HUDEP-2 (cell line): ENCODE results near the gene ZRSR2.

Experiments
- DNase-seq, 76 experiments: peaks; one replicate each; lab custom pipeline; 2025; ENCODE audit not compliant: unreplicated experiment in 76 of 76; lab: John Stamatoyannopoulos, UW

ZRSR2 gene

DNA sequence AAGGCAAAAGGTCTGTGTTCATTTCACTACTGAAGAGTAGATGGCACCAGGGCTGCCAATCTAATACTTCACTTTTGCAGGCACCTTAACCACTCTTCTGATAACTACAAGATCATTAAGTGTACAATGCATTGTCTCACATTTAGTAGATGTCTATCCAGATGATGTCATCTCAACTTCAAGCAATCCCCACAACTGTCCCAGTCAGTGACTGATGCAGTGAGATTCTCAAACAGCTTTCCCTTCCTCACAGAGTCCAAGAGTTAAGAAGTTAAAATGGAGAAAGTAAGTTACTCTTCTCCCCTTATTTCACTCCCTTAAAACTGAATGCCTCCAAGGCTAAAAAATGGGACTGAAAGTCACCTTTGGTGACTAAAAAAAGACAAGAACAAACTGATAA is 53.7 kb downstream of the ZRSR2 start:
- DNase-seq = peak in 1 of 76 experiments; percentile 1

- no peak for DNase-seq
These were observed 58.3 kb downstream of the ZRSR2 start for GRCh38 chrX:15848576-15848975.

DNA sequence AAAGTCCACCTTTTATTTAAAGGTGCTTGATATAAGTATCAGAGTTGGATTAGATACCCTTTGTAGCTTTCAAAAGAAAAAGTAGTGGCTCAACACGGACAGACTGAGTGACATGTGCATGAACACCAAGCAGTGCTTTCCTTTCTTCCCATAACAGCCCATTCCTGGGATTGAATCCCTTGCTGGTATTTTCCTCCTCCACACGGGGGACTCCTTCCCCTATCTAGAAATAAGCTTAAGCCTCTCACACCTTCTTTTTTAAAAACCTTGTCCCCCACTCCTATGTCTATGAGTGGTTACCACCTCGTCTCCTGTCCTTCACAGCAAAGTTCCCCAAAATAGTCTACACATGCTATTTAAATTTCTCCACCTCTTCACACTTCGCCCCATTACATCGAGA is 59.3 kb downstream of the ZRSR2 start:
- no peak for DNase-seq

DNA sequence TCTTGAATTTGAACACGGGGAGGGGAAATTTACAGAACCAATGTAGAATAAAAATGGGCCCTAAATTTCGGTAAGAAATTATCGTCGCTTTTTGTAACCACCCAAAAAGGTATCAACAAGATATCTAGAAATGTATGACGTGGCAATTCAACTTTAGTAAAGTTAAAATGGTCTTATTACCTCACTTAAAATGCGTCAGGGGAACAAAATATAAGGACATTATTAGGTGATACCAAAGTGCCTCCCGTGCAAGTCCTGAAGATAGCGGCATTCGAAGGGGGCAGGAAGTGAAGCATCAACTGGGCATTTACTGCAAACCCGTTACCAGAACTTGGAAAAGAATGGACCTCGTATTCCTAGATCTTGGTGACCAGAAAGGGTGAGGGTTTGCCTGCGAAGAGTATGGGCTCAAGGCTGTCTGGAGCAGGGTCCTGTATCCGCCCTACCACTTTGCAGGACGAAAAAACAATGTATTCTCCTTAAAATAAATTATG is 63.3 kb downstream of the ZRSR2 start:
- no peak for DNase-seq

DNA sequence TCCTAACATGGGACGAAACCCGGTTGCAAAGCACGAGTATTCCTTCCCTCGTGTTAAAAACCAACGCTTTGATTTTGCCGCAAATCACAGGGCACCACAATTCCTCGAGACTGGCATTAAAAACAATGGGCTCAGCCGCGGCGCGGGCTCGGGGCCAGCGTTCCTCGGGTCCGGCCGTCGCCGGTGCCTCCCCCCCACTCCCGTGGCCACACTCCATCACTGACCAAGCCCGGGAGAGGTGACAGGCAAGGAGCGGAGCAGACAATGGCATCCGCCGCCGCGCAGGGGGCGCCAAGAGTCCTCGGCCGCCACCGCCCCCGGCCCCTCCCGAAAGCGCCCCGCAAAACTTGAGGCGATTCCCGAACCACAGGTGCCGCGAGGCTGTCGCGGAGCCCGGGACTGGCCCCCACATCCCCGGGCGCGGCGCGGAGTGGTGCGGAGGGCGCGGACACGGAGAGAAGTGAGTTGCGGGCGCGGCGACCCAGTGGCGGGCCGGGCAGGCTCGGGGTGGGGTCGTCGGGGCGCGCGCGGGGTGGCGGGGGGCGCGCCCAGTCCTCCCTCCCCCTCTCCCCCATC is 63.9 kb downstream of the ZRSR2 start:
- DNase-seq = peak in 23 of 76 experiments; percentile 0 to 38 (median 6)

GRCh38 chrX:15854712-15855567 is 64.7 kb downstream of the ZRSR2 start, which contains the start of gene AP1S2:
Gene AP1S2 (minus strand): TSS chrX:15854813. CDS start chrX:15852524, 2,289 bp downstream.
- peak; percentile 7 to 90 (median 79) for DNase-seq

- DNase-seq = peak in 3 of 76 experiments; percentile 1 to 29 (median 1)
These were observed 65.4 kb downstream of the ZRSR2 start for GRCh38 chrX:15855568-15856221.

GRCh38 chrX:15856222-15856587 is 65.9 kb downstream of the ZRSR2 start:
- DNase-seq = no peak

GRCh38 chrX:15856636-15857035 is 66.4 kb downstream of the ZRSR2 start:
- DNase-seq = no peak

DNA sequence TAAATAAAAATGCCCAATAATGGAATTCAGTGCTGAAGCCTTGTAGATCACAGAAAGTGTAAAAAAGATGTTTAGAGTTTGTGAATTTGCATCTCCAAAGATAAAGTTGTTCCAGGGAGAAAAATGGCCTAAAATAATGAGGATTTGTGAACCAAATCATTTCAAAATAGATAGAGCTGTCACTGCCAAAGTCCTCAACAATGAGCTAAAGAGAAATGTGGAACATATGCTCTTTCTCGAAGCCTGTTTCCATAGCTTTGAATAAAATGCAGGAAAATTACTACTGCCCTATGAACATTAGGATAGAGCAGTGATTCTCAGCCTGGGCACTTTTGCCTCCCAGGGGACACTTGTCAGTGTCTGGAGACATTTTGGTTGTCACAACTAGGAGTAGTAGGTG is 67.8 kb downstream of the ZRSR2 start:
- no peak for DNase-seq

DNA sequence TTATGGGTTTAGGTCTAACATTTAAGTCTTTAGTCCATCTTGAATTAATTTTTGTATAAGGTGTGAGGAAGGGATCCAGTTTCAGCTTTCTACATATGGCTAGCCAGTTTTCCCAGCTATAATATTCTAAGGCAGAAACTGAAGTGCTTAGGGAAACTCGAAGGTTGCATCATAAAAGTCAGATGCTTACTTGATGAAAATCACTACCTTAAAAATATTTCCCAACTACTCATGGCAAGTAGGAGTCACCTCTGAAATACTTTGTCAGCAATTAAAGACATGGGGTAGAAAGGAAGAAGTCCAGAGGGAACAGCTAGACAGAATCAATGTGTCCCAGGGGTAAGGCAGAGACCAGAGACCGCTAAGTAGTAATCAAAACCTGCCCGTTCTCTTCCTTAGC is 70.6 kb downstream of the ZRSR2 start:
- DNase-seq = no peak

DNA sequence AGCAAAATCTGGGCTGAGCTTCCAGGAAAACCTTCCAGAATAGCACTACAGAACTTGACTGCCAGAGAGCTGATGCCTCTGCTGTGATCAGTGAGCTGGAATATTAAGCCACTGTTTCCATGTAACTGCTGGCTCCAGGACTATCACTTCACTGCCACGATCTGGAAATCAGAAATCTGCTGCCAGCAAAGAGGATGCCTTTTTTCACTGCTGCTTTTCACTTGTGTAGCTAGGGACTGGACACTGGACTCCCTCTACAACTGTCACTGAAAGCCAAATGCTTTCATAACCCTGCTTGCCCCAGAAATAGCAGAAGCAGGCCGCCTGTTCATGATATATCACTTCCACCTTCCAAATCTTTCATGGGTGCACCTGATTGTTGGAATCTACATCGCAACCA is 73.7 kb downstream of the ZRSR2 start:
- DNase-seq = no peak

GRCh38 chrX:15864629-15865028 is 74.3 kb downstream of the ZRSR2 start:
- no peak for DNase-seq

DNA sequence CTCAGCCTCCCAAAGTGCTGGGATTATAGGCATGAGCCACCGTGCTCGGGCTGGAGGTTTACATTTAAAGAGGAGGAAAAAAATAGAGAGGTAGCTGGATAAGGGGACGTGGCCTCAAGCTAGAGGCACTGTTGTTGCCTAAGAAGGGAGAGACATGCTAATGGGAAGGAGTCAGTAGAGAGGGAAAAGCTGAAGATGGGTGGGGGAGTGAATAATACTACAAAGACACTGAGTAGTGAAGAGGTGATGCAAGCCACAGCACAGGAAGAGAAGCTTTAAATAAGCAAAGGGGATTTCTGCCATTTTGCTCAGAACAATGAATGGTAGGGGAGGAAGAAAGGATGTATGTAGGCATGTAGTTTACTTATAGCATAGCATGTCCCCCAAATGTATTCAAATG is 75.9 kb downstream of the ZRSR2 start:
- no peak for DNase-seq

DNA sequence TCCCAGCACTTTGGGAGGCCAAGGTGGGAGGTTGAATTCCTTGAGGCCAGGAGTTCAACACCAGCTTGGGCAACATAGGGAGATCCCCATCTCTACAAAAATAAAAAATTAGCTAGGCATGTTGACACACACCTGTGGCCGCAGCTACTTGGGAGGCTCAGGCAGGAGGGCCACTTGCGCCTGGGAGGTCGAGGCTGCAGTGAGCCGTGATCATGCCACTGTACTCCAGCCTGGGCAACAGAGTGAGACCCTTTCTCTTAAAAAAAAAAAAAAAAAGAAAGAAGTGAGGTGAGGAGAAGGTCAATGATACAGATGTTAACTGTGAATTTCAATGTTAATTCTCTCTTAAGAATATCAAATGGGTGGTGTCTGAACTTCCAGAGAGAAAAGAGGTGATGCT is 79.4 kb downstream of the ZRSR2 start:
- no peak for DNase-seq

DNA sequence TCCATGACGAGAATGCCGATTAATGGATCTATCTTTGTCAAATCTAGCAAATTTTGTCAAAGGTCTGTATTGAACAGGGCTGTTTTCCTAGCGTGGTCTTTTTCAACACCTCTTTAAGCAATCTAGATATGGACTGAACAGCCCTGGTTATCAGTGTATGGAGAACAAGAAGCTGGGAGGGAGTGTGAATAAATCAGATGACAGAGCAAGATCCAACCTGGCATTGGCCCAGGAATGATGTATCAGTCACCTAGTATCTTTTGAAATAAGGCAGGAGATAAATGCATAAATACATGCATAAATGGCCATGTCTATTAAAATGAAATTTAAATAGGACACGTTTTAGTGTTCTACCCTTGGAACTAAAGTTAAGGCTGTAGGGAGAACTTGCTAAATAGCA is 80.0 kb downstream of the ZRSR2 start:
- no peak for DNase-seq
